ENCODE measurements around the gene SPEN. TPM values are rescaled to one million over a fixed set of nuclear protein-coding genes. Genes with fewer than 3 reads are reported as not detected.

SPEN gene
- total and polyA plus RNA-seq, 9 of the 15 experiments (the other 6 are each of a cell fraction or from before 2014, with no cell fraction given), result 5.7 to 87.5 (median 27.2) TPM

DNA sequence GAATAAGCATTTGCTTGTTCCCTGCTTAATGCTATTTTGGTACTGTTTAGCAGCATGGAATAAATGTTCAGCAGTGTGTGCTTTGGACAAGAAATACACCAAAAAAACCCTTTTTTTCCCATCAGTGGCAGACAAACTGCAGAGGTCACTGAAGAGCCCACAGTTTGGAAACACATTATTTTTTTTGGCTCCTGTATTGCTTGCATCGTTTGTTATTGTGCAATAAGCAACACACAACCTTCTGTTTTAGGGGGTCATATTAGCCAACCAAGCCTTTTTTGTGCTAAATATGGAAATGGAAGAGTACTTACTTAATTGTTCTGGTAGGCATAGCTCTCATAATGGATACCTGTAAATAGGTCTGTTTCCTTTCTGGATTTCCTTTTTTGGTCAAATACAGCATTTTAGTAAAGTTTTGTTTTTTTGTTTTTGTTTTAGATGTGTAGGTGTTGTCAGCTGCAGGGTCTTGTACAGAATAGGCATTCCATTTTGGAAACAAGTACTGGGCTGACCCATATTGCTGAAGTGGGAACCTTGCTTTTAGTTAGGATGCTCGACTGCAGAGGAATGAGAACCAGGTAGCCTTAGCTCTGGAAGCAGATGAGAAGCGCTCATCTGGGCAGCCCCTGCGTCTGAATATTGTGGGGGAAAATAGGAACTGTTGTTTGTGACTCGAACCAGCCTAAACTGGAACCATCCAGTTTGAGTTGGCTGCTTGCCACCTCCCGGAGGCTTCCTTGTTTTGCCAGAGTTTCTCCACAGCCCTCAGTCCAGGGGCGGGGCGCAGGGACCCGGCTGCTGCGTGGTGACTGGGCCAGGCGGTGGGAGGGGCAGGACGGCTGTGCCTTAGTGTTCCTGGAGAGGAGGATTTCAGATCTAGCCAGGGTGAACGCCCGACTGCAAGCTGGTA is 38.4 kb downstream of the SPEN start (continued):
- TF ChIP-seq U2AF2 (optimal IDR thresholded peaks at IDR 0.05; ENCODE audit: low read depth, low read length) (no peak), ARID1B (IDR thresholded peaks at IDR 0.05) (peak; percentile 51; the same call in 1 of the 2 replicates), HMGN3 (IDR thresholded peaks at IDR 0.05; ENCODE audit: borderline replicate concordance, extremely low read depth, insufficient read length, low read depth, low read length) (peak; percentile 96), KLF6 (CRISPR knock-in tag; IDR thresholded peaks at IDR 0.05; ENCODE audit: borderline replicate concordance) (no peak), HDAC1 (IDR thresholded peaks at IDR 0.05) (0 out of 4 replicates have a peak, but pooled peaks of 1 of the 2 experiments have one; percentile 12), RNF2 (IDR thresholded peaks at IDR 0.05) (peak; percentile 16; the same call in 1 of the 2 replicates), POLR2G (IDR thresholded peaks at IDR 0.05; ENCODE audit: low read depth, low read length) (peak; percentile 65), EP300 (IDR thresholded peaks at IDR 0.05; ENCODE audit: low read length) (peak; percentile 84), ZNF584 (CRISPR knock-in tag; IDR thresholded peaks at IDR 0.05; ENCODE audit: low read depth) (peak; percentile 67; the same call in 1 of the 2 replicates), SETDB1 (IDR thresholded peaks at IDR 0.05; ENCODE audit: low read length) (no peak), TCF7 (IDR thresholded peaks at IDR 0.05; ENCODE audit: borderline replicate concordance) (no peak), SRSF3 (IDR thresholded peaks at IDR 0.05; ENCODE audit: insufficient read depth, low read length) (no peak), HNRNPH1 (optimal IDR thresholded peaks at IDR 0.05; ENCODE audit: low read depth, low read length) (no peak), TAL1 (IDR thresholded peaks at IDR 0.05) (0 out of 2 replicates have a peak, but pooled peaks have one; percentile 3), ZFP36 (IDR thresholded peaks at IDR 0.05; ENCODE audit: low read depth, low read length, partially characterized antibody) (peak; percentile 60), ESRRA (IDR thresholded peaks at IDR 0.05; ENCODE audit: borderline replicate concordance, low read depth) (peak; percentile 25; the same call in 1 of the 2 replicates)
- TF ChIP-seq, protein P1, sequence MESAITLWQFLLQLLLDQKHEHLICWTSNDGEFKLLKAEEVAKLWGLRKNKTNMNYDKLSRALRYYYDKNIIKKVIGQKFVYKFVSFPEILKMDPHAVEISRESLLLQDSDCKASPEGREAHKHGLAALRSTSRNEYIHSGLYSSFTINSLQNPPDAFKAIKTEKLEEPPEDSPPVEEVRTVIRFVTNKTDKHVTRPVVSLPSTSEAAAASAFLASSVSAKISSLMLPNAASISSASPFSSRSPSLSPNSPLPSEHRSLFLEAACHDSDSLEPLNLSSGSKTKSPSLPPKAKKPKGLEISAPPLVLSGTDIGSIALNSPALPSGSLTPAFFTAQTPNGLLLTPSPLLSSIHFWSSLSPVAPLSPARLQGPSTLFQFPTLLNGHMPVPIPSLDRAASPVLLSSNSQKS (CRISPR knock-in tag; IDR thresholded peaks at IDR 0.05), result peak; percentile 73; the same call in 1 of the 2 replicates
- TF ChIP-seq, protein P2, sequence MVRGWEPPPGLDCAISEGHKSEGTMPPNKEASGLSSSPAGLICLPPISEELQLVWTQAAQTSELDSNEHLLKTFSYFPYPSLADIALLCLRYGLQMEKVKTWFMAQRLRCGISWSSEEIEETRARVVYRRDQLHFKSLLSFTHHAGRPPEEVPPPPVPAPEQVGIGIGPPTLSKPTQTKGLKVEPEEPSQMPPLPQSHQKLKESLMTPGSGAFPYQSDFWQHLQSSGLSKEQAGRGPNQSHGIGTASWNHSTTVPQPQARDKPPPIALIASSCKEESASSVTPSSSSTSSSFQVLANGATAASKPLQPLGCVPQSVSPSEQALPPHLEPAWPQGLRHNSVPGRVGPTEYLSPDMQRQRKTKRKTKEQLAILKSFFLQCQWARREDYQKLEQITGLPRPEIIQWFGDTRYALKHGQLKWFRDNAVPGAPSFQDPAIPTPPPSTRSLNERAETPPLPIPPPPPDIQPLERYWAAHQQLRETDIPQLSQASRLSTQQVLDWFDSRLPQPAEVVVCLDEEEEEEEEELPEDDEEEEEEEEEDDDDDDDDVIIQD (CRISPR knock-in tag; IDR thresholded peaks at IDR 0.05), result 0 out of 2 replicates have a peak, but pooled peaks have one; percentile 56
- TF ChIP-seq, protein P3, sequence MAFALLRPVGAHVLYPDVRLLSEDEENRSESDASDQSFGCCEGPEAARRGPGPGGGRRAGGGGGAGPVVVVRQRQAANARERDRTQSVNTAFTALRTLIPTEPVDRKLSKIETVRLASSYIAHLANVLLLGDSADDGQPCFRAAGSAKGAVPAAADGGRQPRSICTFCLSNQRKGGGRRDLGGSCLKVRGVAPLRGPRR (CRISPR knock-in tag; IDR thresholded peaks at IDR 0.05), result 0 out of 2 replicates have a peak, but pooled peaks have one; percentile 24
- TF ChIP-seq, protein P4, sequence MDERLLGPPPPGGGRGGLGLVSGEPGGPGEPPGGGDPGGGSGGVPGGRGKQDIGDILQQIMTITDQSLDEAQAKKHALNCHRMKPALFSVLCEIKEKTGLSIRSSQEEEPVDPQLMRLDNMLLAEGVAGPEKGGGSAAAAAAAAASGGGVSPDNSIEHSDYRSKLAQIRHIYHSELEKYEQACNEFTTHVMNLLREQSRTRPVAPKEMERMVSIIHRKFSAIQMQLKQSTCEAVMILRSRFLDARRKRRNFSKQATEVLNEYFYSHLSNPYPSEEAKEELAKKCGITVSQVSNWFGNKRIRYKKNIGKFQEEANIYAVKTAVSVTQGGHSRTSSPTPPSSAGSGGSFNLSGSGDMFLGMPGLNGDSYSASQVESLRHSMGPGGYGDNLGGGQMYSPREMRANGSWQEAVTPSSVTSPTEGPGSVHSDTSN (CRISPR knock-in tag; IDR thresholded peaks at IDR 0.05; ENCODE audit: low read depth), result no peak
- TF ChIP-seq, protein P4 (tag; conservative IDR thresholded peaks at IDR 0.05; ENCODE audit: low read depth), result no peak

Data from K562 (cell line).